ENCODE data around the gene MAST2.
A peak's percentile ranks its signal among the peaks of the same experiment; 100 is the strongest.
"Not testable (repeated sequence)": the region's sequence is repeated elsewhere in the genome, so short reads cannot be mapped to it uniquely, and the experiment has no call there.

MAST2 gene

DNA sequence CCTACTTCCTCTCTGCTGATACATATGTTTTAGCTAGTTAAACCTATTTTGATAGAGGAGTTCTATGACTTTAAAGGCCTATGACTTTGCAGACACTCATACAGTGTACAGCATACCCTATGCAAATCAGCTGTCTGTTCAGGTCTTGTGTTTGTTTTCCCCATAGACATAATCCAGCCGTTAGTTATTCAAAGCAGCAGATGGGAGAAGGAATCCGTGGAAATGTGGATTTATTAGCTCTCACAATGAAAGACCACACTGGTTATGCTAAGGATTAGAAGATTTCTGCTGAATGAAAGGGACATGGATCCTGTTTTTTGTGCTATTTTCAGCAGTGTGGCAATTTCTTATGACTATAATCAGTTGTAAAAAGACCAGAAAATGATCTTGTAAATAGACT lies 59.8 kb downstream of the MAST2 start:
- FAIRE-seq: peak; percentile 77

DNA sequence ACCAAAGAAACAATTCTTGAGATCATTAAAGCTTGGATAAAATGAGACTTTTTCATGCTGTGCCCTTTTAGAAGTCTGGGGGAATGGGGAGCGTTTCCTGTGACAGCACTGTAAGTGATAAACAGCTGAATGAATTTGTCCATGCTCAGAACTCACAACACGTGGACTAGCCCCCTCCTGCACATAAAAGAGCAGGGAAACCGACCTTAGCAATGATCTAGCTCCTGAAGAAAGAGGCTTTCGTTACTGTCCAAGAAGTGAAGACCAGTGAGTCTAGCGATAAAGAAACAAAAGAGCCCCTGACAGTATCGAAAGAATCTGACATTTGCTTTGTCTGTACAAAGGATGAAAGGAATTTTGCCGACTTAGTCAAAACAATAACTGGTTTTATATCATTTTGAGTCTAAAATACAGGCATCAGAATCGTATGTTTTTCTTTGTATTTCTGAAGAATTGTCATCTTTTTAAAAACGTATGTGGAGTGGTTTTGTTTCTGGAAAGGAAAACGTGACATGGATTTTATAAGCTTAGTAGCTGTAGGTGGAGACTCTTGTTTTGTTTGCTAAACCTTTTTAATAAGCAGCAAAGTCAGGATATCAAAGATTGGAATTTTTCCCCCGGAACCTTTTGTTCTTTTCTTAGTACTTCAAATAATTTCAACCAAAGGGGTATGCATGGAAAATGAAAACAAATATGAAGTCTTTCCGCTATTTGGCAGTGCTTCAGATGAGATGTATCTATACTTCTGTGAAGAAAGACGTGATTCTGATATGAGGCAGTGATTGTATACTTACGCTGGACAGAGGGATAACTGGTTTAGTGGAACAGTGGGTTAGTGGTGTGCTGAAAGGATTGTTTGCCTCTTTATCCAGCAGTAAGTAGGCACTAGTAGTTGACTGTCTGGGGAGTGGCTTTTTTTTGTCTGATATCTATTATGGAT lies 61.0 kb downstream of the MAST2 start:
- DNase-seq (ENCODE audit: insufficient read length) (no peak), FAIRE-seq (peak; percentile 21)
- TF ChIP-seq POLR2A (IDR thresholded peaks at IDR 0.05; ENCODE audit: low read depth, low read length) (no peak), POLR2AphosphoS5 (IDR thresholded peaks at IDR 0.05; ENCODE audit: low read depth, low read length) (no peak), TAF1 (IDR thresholded peaks at IDR 0.05; ENCODE audit: borderline replicate concordance, low read depth, low read length) (no peak)

More for the DNA sequence above, 59.8 kb downstream of the MAST2 start:
- no peak for DNase-seq (ENCODE audit: insufficient read length)
- no peak for TF ChIP-seq POLR2AphosphoS5 (IDR thresholded peaks at IDR 0.05; ENCODE audit: low read depth, low read length)
- no peak for TF ChIP-seq TAF1 (IDR thresholded peaks at IDR 0.05; ENCODE audit: borderline replicate concordance, low read depth, low read length)
- TF ChIP-seq POLR2A (IDR thresholded peaks at IDR 0.05; ENCODE audit: low read depth, low read length): no peak

DNA sequence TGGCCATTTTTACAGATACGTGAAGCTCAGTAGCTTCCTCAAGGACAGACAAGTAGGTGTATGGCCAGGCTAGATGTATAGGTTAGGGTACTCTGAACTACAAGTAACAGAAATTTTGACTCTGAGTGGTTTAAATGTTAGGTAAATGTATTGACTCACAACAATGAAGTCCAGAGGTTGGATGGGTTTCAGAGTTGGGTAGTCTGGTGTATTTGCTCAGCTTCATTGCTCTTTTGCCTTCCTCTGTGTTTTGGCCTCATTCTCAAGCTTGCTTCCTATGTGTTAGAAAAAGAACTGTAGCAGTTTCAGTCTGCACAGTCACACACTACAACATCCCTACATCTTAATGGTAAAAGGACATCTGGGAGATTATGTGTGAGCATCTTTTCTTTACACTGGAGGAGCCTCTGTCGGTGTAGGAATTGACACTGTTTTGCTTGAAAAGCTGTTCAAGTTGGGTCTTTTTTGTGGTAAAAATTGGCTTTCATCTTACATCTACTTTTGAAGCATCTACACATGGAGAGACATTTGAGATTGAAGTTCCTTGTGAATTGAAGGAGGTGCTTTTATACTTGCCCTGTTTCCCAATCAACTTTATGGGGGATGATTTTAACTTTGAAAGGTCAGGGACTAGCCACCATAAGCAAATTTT lies 64.4 kb downstream of the MAST2 start:
- FAIRE-seq (no peak), DNase-seq (ENCODE audit: insufficient read length) (no peak)
- TF ChIP-seq POLR2A (IDR thresholded peaks at IDR 0.05; ENCODE audit: low read depth, low read length) (no peak), TAF1 (IDR thresholded peaks at IDR 0.05; ENCODE audit: borderline replicate concordance, low read depth, low read length) (no peak)

DNA sequence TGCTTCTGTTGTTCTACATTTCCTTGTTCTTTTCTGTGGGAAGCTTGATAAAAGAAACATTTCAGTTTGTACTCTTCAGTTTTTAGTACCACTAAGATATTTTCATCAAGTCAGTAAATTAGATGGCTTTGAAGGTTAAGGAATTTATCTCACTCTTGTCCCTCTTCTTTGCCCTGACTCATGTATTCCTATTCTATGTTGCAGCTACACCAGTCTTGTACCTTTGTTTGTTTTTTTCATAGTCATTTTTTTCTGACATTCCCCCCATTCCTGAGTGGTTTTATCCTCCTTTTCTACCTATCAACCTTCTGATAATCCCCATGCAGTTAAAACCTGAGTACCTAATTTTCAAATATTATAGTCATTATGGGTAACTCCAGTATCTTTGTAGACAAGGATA lies 65.4 kb downstream of the MAST2 start:
- TF ChIP-seq POLR2AphosphoS5 (IDR thresholded peaks at IDR 0.05; ENCODE audit: low read depth, low read length) (no peak), TAF1 (IDR thresholded peaks at IDR 0.05; ENCODE audit: borderline replicate concordance, low read depth, low read length) (no peak), POLR2A (IDR thresholded peaks at IDR 0.05; ENCODE audit: low read depth, low read length) (no peak)
- FAIRE-seq: no peak
- DNase-seq (ENCODE audit: insufficient read length): no peak

DNA sequence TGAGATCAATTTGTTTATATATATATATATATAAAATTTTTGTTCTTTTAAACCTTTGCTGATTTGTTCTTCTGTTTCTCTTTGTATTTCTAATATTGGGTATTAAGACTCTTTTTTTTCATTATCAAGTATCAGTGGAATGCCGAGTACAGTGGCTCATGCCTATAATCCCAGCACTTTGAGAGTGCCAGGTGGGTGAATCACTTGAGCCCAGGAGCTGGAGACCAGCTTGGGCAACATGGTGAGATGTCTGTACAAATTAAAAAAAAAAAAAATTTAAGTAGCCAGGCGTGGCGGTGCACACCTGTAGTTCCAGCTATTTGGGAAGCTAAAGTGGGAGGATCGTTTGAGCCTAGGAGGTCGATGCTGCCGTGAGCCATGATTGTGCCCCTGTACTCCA lies 67.1 kb downstream of the MAST2 start:
- DNase-seq (ENCODE audit: insufficient read length): no peak
- FAIRE-seq: no peak
- no peak for TF ChIP-seq POLR2AphosphoS5 (IDR thresholded peaks at IDR 0.05; ENCODE audit: low read depth, low read length)
- no peak for TF ChIP-seq POLR2A (IDR thresholded peaks at IDR 0.05; ENCODE audit: low read depth, low read length)
- no peak for TF ChIP-seq TAF1 (IDR thresholded peaks at IDR 0.05; ENCODE audit: borderline replicate concordance, low read depth, low read length)

DNA sequence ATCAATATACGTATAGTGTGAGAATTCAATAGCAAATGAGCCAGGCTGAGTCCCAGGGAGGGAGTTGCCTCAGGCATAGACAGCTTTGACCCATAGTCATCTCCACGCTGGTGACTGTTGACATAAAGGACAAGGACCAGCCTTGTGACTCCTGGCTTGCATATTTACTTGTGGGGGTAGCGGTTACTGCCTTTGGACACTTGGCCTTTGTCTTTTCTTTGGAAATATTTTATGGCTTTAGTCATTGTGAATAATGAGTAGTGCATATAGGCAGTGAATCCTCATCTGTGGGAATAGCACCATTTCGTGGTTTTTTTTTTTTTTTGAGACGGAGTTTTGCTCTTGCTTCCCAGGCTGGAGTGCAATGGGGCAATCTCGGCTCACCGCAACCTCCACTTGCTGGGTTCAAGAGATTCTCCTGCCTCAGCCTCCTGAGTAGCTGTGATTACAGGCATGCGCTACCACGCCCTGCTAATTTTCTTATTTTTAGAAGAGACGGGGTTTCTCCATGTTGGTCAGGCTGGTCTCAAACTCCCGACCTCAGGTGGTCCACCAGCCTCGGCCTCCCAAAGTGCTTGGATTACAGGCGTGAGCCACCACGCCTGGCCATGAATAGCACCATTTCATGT lies 68.9 kb downstream of the MAST2 start:
- not testable (repeated sequence) for DNase-seq (ENCODE audit: insufficient read length); FAIRE-seq

DNA sequence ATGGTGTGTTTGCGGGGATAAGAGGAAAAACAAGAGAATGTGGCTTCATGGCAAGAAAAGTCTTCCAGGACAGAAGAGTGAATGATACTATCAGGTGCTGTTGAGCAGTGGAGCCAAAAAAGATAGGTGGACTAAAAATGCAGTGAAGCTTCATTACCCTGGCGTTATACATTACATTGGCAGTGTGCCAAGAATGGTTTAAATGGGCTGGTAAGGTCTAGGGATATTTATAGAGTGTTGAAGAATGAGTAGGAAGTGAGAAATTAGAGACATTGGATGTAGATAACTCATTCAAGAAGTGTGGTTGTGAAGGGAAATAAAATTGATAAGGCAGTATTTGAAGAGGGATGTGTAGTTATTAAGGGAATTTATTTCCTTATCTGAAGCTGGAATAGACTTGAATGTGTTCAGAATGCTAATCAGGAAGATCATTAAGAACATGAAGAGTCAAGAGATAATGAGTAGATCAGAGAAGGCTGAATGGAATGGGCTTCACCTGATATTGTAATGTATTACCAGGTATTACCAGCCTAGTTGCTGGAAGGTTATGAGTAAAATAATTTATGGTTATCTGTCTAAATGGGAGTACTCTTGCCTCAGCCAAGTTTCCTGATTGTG lies 72.7 kb downstream of the MAST2 start:
- DNase-seq (ENCODE audit: insufficient read length) (no peak), FAIRE-seq (no peak)
- TF ChIP-seq POLR2AphosphoS5 (IDR thresholded peaks at IDR 0.05; ENCODE audit: low read depth, low read length): no peak
- TF ChIP-seq POLR2A (IDR thresholded peaks at IDR 0.05; ENCODE audit: low read depth, low read length): no peak
- no peak for TF ChIP-seq TAF1 (IDR thresholded peaks at IDR 0.05; ENCODE audit: borderline replicate concordance, low read depth, low read length)

DNA sequence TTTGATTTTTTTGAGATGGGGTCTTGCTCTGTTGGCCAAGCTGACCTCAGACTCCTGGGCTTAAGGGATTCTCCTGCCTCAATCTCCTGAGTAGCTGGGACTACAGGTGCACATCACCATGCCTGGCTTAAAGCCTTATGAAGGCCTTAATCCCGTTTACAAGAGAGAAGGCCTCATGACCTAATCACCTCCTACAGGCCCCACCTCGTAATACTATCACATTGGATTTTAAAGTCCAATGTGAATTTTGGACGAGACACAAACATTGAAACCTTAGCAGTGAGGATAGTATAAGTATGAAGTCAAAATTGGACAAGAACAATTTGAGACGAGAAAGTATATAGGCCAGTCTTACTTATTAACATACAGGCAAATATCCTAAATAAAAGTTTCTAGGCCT lies 73.9 kb downstream of the MAST2 start:
- FAIRE-seq (no peak), DNase-seq (ENCODE audit: insufficient read length) (no peak)
- TF ChIP-seq POLR2A (IDR thresholded peaks at IDR 0.05; ENCODE audit: low read depth, low read length) (no peak), POLR2AphosphoS5 (IDR thresholded peaks at IDR 0.05; ENCODE audit: low read depth, low read length) (no peak), TAF1 (IDR thresholded peaks at IDR 0.05; ENCODE audit: borderline replicate concordance, low read depth, low read length) (no peak)

DNA sequence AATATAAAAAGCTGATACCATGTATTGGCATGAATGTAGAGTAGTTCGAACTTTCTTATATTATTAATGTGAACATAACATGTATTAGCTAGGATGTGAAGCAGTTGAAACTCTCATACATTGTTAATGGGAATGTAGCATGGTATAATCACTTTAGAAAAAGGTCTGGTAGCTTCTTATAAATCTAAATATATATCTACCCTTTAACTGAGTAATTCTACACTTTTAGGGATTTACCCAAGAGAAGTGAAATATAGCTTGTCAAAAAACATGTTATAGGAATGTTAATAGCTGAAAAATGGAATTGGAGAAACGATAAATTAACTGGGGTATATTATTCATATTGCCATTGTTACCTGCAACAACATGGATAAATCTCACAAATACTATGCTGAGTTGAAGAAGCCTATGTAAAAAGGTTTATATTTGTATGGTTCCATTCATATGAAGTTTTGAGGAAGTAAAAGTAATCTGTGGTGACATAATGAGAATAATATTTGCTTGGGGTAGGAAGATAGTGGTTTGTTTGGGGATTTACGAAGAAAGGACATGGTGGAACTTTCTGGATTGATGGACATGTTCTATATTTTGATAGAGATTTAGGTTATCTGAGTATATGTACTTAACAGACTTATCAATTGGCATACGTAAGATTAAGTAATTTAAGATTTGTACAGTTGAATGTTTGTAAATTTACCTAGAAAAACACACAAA lies 76.6 kb downstream of the MAST2 start:
- TF ChIP-seq POLR2A (IDR thresholded peaks at IDR 0.05; ENCODE audit: low read depth, low read length) (no peak), POLR2AphosphoS5 (IDR thresholded peaks at IDR 0.05; ENCODE audit: low read depth, low read length) (no peak), TAF1 (IDR thresholded peaks at IDR 0.05; ENCODE audit: borderline replicate concordance, low read depth, low read length) (no peak)
- peak; percentile 21 for FAIRE-seq
- no peak for DNase-seq (ENCODE audit: insufficient read length)

DNA sequence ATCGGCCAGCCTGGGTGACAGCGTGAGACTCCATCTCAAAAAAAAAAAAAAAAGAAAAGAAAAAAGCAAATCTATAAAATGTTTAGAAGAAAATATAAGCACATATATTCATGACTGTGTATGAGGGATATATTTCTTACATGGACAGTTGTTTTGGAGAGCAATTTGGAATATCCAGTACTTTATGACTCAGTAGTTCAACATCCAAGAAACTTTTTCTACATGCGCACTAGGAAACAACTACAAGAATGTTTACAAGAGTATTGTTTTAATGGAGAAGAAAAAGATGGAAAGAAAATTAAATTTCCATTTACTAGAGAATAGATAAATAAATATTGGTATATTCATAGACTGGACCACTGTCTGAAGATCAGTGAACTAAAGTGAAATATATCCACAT lies 77.5 kb downstream of the MAST2 start:
- TF ChIP-seq POLR2AphosphoS5 (IDR thresholded peaks at IDR 0.05; ENCODE audit: low read depth, low read length) (no peak), POLR2A (IDR thresholded peaks at IDR 0.05; ENCODE audit: low read depth, low read length) (no peak), TAF1 (IDR thresholded peaks at IDR 0.05; ENCODE audit: borderline replicate concordance, low read depth, low read length) (no peak)
- no peak for DNase-seq (ENCODE audit: insufficient read length)
- FAIRE-seq: no peak

DNA sequence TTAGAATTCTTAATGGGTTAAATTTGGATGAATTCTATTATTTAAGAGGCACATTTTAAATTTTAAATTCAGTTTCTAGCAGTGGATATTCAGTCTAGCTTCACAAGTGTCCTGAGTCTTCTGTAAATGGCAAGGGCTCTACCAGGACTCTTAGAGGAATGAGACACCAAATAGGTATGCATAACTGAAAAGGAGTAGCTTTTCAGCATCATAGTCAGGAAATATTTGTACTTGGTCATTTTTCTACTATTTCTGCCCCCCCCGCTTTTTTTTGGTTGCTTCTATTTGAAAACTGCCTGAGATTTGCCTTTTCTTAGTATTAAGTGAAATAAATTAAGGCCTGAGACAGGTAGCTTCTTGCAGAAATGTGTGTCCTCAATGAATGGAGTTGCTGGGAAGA lies 80.2 kb downstream of the MAST2 start:
- TF ChIP-seq POLR2AphosphoS5 (IDR thresholded peaks at IDR 0.05; ENCODE audit: low read depth, low read length) (no peak), POLR2A (IDR thresholded peaks at IDR 0.05; ENCODE audit: low read depth, low read length) (no peak), TAF1 (IDR thresholded peaks at IDR 0.05; ENCODE audit: borderline replicate concordance, low read depth, low read length) (no peak)
- FAIRE-seq (no peak), DNase-seq (ENCODE audit: insufficient read length) (no peak)
